OCI-LY3 (cell line): ENCODE measurements around the gene ZNF582.

Experiments
- CTCF ChIP-seq: fragments of 200-600, 300-600 bp; sonication (generic); IDR thresholded peaks from 2 replicates; pipeline ENCODE4 v1.5.1; 2014; ENCODE audit warnings: antibody characterized with exemption, low read length, low read depth
- EZH2phosphoT487 ChIP-seq: fragments of 200-600 bp; shearing (Covaris generic); IDR thresholded peaks from 2 replicates; pipeline ENCODE4 v1.6.1; 2018; ENCODE audit warnings: antibody characterized with exemption, mixed run types, low read depth

GRCh38 chr19:56383826-56384605 lies 9.3 kb downstream of the ZNF582 start:
- TF ChIP-seq CTCF (no peak), EZH2phosphoT487 (no peak)
